Colonic mucosa (tissue), 4 donors: ENCODE data around the gene KCNK6. TPM values are rescaled to one million over a fixed set of nuclear protein-coding genes. Genes with fewer than 3 reads are reported as not detected.
A peak's percentile ranks its signal among the peaks of the same experiment; 100 is the strongest.

Experiments used
- DNase-seq: peaks from one replicate; pipeline ENCODE4 v3.0.0-alpha.2; 2020
- H3K27ac ChIP-seq: fragments of 200-600 bp; one replicate; pipeline ENCODE4 v1.8.0; 2021
- H3K27me3 ChIP-seq: fragments of 200-600 bp; one replicate; pipeline ENCODE4 v1.8.0; 2021
- H3K36me3 ChIP-seq: fragments of 200-600 bp; one replicate; pipeline ENCODE4 v1.8.0; 2021
- H3K4me1 ChIP-seq: fragments of 200-600 bp; one replicate; pipeline ENCODE4 v1.8.0; 2021; ENCODE audit warnings: mild to moderate bottlenecking
- H3K4me3 ChIP-seq: fragments of 200-600 bp; one replicate; pipeline ENCODE4 v1.8.0; 2021
- H3K9ac ChIP-seq, 2 donors: one replicate each; pipeline ENCODE4 v1.7.0; 2013; ENCODE audit warnings: control low read depth in 2 of 2, low read depth in 2 of 2, low read length in 2 of 2
- H3K9me3 ChIP-seq: fragments of 200-600 bp; one replicate; pipeline ENCODE4 v1.8.0; 2021
- CTCF ChIP-seq: fragments of 200-600 bp; IDR thresholded peaks from one replicate; pipeline ENCODE4 v1.8.0; 2022; ENCODE audit warnings: antibody characterized with exemption, mild to moderate bottlenecking
- intact Hi-C: fragments of 100-400 bp; cut with DNase I; formaldehyde crosslinking; loops from one replicate; pipeline ENCODE4 v1.14.1; 2022
- total RNA-seq, 2 donors: library from RNA; stranded (reverse); fragmentation: NEBNext Ultra II Directional in 1 of 2; extraction: Animal tissue kit (Norgen Biotek cat#: 25700) in 1 of 2; gene quantifications; one replicate each; pipeline ENCODE4 v1.2.1, GENCODE V29; 2021
- donor health status: healthy.
- donor health status: DM: no; HTN: no; CAD: no.
- donor health status: DM: no; HTN: no; CAD: no.

KCNK6 gene
- total RNA-seq, 2 donors from 2014 or later = 19.8 to 23.4 TPM

DNA sequence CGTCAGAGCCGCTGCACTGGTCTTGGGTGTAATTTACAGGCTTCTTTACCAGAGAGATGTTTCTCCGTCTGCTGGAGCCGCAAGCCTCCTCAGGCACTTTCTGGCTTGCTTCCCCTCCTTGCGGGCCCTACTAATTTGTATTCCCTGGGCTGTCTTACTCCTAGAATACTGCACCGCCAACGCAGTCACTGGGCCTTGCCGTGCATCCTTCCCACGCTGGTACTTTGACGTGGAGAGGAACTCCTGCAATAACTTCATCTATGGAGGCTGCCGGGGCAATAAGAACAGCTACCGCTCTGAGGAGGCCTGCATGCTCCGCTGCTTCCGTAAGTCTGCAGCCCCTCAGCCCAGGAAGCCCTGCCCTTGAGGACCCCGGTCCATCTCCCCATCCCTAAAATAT is 29.7 kb upstream of the KCNK6 start:
- no peak overlapping the region for H3K4me3 ChIP-seq
- H3K36me3 ChIP-seq = peaks cover 4% of the 10 kb centered on the region
- peak overlapping the region in 1 of 2 donors; percentile 4 for H3K9ac ChIP-seq
- no peaks in the 10 kb centered on the region for H3K27me3 ChIP-seq
- no peaks in the 10 kb centered on the region for H3K9me3 ChIP-seq
- DNase-seq = no peak
- no peaks in the 10 kb centered on the region for H3K4me1 ChIP-seq
- H3K27ac ChIP-seq = no peak overlapping the region
- intact Hi-C loops = no loop called here
- TF ChIP-seq CTCF = no peak

DNA sequence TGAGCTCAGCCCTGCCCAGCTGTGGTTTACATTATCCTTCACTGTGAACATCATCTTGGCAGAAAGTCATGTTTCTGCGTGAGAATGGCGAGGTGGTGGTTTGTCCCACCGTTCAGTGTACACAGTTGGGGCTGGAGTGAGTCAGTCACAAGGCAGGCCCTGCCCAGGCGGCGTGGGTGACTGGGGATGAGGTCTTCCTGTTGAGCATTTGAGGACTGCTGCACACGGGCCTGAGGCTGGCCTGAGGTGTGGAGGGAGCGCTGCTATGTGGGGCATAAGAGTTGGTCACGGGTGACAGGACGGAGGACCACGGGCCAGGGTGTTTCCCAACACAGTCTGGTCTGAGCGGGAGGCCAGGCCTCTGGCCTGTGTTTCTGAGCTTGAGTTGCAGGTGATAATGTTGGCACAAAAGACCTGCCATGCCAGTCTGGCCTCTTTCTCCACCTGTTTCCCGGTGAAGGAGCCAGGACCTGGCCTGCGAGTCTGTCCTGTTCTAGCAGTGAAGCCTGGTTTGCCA is 29.0 kb upstream of the KCNK6 start:
- no peak for TF ChIP-seq CTCF
- Histone ChIP-seq H3K27ac (no peak overlapping the region), H3K27me3 (no peaks in the 10 kb centered on the region), H3K4me3 (no peak overlapping the region), H3K9me3 (no peaks in the 10 kb centered on the region), H3K9ac (no peak overlapping the region), H3K4me1 (no peaks in the 10 kb centered on the region), H3K36me3 (peaks cover 3% of the 10 kb centered on the region)
- no peak for DNase-seq
- intact Hi-C loops = no loop called here

DNA sequence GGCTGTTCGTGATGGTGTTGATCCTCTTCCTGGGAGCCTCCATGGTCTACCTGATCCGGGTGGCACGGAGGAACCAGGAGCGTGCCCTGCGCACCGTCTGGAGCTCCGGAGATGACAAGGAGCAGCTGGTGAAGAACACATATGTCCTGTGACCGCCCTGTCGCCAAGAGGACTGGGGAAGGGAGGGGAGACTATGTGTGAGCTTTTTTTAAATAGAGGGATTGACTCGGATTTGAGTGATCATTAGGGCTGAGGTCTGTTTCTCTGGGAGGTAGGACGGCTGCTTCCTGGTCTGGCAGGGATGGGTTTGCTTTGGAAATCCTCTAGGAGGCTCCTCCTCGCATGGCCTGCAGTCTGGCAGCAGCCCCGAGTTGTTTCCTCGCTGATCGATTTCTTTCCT is 27.8 kb upstream of the KCNK6 start:
- no peak overlapping the region for H3K27ac ChIP-seq
- H3K27me3 ChIP-seq = no peaks in the 10 kb centered on the region
- no peak for TF ChIP-seq CTCF
- no peak overlapping the region for H3K4me3 ChIP-seq
- no peak for DNase-seq
- no peaks in the 10 kb centered on the region for H3K9me3 ChIP-seq
- H3K4me1 ChIP-seq = no peaks in the 10 kb centered on the region
- no peaks in the 10 kb centered on the region for H3K36me3 ChIP-seq
- intact Hi-C loops = no loop called here
- H3K9ac ChIP-seq = no peak overlapping the region

DNA sequence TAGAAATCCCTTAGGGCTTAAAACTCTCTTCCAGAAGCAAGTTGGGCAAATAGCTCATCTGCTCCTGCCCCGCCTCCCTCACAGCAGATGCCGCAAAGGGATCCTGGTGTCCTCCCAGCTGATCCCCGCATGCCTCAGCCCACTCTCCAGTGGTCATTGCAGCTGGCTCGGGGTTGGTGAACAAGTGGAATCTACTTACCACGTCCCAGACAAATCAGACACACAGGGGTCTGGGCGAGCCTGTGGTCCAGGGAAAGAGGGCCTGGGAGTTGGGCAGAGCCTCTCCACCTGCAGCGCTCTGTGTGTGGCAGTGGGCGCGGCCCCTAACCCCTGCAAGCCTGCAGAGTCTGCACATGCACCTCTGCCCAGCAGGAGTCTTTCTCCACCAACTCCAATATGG is 26.4 kb upstream of the KCNK6 start:
- Histone ChIP-seq H3K27me3 (no peaks in the 10 kb centered on the region), H3K4me3 (no peak overlapping the region), H3K9ac (no peak overlapping the region), H3K36me3 (no peaks in the 10 kb centered on the region), H3K27ac (no peak overlapping the region), H3K4me1 (no peaks in the 10 kb centered on the region), H3K9me3 (no peaks in the 10 kb centered on the region)
- intact Hi-C loops = no loop called here
- TF ChIP-seq CTCF = no peak
- DNase-seq = no peak

DNA sequence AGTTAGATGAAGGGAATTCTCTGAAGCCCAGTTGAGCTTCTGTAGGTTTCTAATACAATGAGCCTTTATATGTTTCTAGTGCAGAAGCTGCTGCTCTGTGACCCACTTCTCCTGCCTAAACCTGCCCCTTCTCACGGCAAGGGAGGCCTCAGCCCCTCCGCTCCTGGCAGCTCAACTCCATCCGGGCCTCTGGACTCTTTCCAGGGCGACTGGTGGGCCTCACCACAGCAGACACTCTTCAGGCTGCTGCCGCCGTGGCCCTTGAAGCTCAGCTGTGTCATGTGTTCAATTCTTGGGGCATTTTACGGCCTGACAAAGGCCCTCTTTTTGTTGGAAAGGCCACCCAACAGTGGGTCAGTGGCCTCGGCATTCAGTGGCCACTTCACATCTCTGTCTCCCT is 25.6 kb upstream of the KCNK6 start:
- no peak for DNase-seq
- no peak for TF ChIP-seq CTCF
- no peak overlapping the region for H3K27ac ChIP-seq
- no peak overlapping the region for H3K9ac ChIP-seq
- H3K36me3 ChIP-seq = no peaks in the 10 kb centered on the region
- intact Hi-C loops = no loop called here
- no peak overlapping the region for H3K4me3 ChIP-seq
- no peaks in the 10 kb centered on the region for H3K4me1 ChIP-seq
- H3K9me3 ChIP-seq = no peaks in the 10 kb centered on the region
- H3K27me3 ChIP-seq = no peaks in the 10 kb centered on the region
